Measurements from ENCODE around the gene PHKB.
"Not testable (repeated sequence)": the region's sequence is repeated elsewhere in the genome, so short reads cannot be mapped to it uniquely, and the experiment has no call there.

PHKB gene

GRCh38 chr16:47460711-47461597, at the start of gene PHKB, which contains the start of gene ITFG1:
Gene PHKB (plus strand): TSS chr16:47461331. CDS start chr16:47461351, 20 bp downstream.
Gene ITFG1 (minus strand): TSS chr16:47461063. CDS start chr16:47461045, 18 bp downstream.
- peak; percentile 84 to 89 for DNase-seq (ENCODE audit: low read depth in 2 of 2, low spot score in 1 of 2)

GRCh38 chr16:47413041-47413440, 48.1 kb upstream of the PHKB start:
- DNase-seq (ENCODE audit: low read depth in 2 of 2, low spot score in 1 of 2): no peak

- no peak for DNase-seq (ENCODE audit: low read depth in 2 of 2, low spot score in 1 of 2)
These were observed 44.3 kb upstream of the PHKB start for GRCh38 chr16:47416869-47417268.

- DNase-seq (ENCODE audit: low read depth in 2 of 2, low spot score in 1 of 2): no peak
These were observed 36.3 kb upstream of the PHKB start for GRCh38 chr16:47424846-47425245.

- DNase-seq (ENCODE audit: low read depth in 2 of 2, low spot score in 1 of 2): no peak
These were observed 34.3 kb upstream of the PHKB start for GRCh38 chr16:47426806-47427205.

GRCh38 chr16:47431960-47432359, 29.2 kb upstream of the PHKB start:
- DNase-seq (ENCODE audit: low read depth in 2 of 2, low spot score in 1 of 2): no peak

- DNase-seq (ENCODE audit: low read depth in 2 of 2, low spot score in 1 of 2): not testable (repeated sequence)
These were observed 26.9 kb upstream of the PHKB start for GRCh38 chr16:47434274-47434673.

GRCh38 chr16:47440066-47440465, 21.1 kb upstream of the PHKB start:
- DNase-seq (ENCODE audit: low read depth in 2 of 2, low spot score in 1 of 2): not testable (repeated sequence)

- DNase-seq (ENCODE audit: low read depth in 2 of 2, low spot score in 1 of 2): not testable (repeated sequence)
These were observed 18.2 kb upstream of the PHKB start for GRCh38 chr16:47442884-47443283.

GRCh38 chr16:47446431-47446830, 14.7 kb upstream of the PHKB start:
- no peak for DNase-seq (ENCODE audit: low read depth in 2 of 2, low spot score in 1 of 2)

- DNase-seq (ENCODE audit: low read depth in 2 of 2, low spot score in 1 of 2): no peak
These were observed 12.1 kb upstream of the PHKB start for GRCh38 chr16:47448830-47449575.

GRCh38 chr16:47449788-47450187, 11.3 kb upstream of the PHKB start:
- DNase-seq (ENCODE audit: low read depth in 2 of 2, low spot score in 1 of 2): no peak

GRCh38 chr16:47458331-47458730, 2.8 kb upstream of the PHKB start:
- no peak for DNase-seq (ENCODE audit: low read depth in 2 of 2, low spot score in 1 of 2)

GRCh38 chr16:47459603-47460002, 1.5 kb upstream of the PHKB start:
- no peak for DNase-seq (ENCODE audit: low read depth in 2 of 2, low spot score in 1 of 2)

- DNase-seq (ENCODE audit: low read depth in 2 of 2, low spot score in 1 of 2): no peak
These were observed 796 bp upstream of the PHKB start for GRCh38 chr16:47460359-47460710.

- DNase-seq (ENCODE audit: low read depth in 2 of 2, low spot score in 1 of 2): no peak
These were observed 601 bp downstream of the PHKB start for GRCh38 chr16:47461598-47462266.

GRCh38 chr16:47463771-47464624, 2.9 kb downstream of the PHKB start:
- DNase-seq (ENCODE audit: low read depth in 2 of 2, low spot score in 1 of 2): no peak

- DNase-seq (ENCODE audit: low read depth in 2 of 2, low spot score in 1 of 2): no peak
These were observed 4.9 kb downstream of the PHKB start for GRCh38 chr16:47465919-47466630.

- DNase-seq (ENCODE audit: low read depth in 2 of 2, low spot score in 1 of 2): no peak
These were observed 6.4 kb downstream of the PHKB start for GRCh38 chr16:47467501-47467900.

GRCh38 chr16:47468070-47468689, 7.0 kb downstream of the PHKB start:
- not testable (repeated sequence) for DNase-seq (ENCODE audit: low read depth in 2 of 2, low spot score in 1 of 2)
